Fibroblast of peridontal ligament (primary cell): ENCODE measurements around the gene RNF4.
"Not testable (repeated sequence)": the region's sequence is repeated elsewhere in the genome, so short reads cannot be mapped to it uniquely, and the experiment has no call there.

Experiments used
- DNase-seq: peaks from one replicate; pipeline ENCODE4 v3.0.0-alpha.2; 2010; ENCODE audit errors: extremely low read depth

RNF4 gene, protein sequence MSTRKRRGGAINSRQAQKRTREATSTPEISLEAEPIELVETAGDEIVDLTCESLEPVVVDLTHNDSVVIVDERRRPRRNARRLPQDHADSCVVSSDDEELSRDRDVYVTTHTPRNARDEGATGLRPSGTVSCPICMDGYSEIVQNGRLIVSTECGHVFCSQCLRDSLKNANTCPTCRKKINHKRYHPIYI

DNA sequence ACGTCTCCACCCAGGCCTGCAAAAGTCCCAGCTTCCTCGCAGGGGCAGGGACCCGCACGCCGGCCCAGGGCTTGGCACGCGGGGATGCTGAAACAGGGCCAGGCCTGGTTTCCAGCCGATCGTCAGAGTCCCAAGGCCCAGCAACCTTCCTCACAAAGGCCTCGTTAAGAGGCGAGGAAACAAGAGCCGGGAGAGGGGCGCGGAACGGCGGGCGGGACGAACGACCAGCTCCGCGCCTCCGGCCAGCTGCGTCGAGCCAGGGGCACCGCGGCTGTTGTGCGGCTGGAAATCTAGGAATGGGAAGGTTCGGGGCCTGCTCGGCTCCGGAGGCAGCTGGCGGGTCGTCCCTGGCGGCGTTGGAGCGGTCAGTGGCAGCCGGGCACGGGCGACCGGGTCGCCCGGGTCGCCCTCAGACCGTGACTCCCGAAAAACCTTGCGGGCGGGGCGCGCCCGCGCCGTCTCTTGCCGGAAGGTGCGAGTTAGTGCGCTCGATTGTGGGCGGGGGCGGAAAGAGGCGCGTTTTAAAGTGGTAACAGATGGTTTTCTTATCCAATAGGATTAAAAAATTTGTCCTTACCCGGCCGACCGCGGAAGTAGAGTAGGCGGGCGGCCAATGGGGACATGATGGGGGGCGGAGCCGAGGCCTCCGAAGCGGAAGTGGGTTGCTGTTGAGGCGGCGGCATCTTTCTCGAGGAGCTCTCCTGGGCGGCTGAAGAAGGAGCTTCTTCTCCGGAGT is at the start of gene RNF4:
Gene RNF4, plus strand, starts transcription at position 651 of the 736 bp plus-strand sequence. CDS start 21,388 bp downstream, outside the sequence.
- DNase-seq: peak; percentile 94

DNA sequence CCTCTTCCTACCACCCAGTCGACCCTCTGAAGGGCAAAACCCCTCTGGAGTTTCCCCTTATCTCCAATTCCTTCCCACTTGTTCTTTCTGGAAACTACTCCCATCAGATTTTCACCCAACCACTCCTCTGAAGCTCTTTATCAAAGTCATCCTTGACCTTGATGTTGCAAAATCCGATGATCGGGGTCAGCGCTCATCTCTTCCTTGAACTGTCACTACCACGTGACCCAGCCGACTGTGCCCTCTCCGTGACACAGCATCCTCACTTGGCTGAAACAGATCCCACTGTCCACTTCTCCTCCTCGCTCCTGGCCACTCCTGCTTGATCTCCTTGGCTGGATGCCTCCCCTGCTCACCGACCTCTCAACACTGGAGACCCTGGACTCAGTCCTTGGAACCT is 49.1 kb upstream of the RNF4 start:
- no peak for DNase-seq

DNA sequence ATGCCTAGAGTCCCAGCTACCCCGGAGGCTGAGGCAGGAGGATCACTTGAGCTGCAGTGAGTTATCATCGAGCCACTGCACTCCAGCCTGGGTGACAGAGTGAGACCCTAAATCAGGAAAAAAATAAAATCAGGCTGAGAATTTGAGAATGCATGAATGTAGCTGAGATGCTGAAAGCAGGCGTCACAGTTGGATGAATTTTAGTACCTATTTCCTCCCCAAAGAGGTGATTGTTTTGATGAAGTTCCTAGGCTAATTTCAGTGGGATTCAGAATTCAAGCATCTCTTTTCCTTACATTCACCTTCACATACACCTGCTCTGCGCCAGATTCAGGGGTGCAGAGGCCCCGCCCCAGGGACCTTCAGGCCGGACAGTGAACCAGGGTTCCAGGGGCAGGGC is 47.0 kb upstream of the RNF4 start:
- no peak for DNase-seq

DNA sequence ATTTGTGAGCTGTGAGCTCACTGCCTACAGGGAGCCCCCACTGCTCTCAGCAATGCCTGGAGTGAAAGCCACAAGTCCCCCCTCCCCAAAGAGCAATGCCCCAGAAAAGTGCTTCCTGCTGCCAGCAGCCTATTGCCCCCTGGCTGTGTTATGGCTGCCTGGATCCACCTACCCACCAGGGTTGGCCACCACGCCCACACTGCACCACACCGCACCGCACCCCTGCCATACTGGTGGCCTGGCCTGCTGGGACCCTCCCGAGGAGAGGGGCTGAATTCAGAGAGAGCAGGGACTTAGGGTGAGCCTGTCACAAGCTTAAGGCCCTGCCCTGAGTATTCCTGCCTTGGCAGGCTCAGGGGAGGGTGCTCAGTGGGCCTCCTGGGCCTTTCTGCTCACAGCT is 45.8 kb upstream of the RNF4 start:
- no peak for DNase-seq

DNA sequence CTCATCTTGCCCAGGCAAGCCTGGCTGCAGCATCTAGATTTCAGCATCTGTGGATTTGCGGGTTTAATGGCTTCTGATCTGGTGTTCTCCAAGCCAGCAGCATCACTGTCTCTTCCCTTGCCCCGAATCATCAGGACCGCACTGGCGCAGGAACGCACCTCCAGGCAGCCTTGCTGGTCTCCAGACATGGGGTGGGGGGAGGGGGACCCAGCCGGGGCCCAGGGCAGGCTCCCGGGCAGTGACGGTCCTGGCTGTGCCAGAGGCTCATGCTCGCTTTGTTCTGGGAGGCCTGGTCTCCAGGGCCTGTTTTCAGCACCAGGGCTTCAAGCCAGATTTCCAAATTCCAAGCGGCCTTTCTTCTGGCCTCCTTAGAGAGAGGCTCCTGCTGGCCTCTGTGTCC is 45.2 kb upstream of the RNF4 start:
- DNase-seq: no peak

DNA sequence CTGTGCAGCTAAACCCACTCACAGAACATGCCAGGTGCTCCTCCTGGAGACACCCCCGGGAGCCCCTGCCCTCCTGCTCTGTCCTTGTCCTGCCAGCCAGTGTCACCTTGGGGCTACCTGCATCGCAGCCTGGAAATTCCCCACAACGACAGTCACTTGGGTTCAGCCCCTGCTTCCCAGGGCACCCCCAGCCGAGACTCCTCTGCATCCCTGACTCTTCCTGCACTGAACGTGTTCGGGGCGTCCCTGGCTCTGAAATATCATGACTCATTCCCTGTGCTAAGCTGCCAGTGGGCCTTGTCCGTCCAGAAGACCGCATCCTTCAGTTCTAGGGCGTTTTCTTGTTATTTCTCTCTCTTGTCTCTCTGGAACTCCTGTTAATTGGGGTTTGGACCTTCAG is 44.3 kb upstream of the RNF4 start:
- no peak for DNase-seq

DNA sequence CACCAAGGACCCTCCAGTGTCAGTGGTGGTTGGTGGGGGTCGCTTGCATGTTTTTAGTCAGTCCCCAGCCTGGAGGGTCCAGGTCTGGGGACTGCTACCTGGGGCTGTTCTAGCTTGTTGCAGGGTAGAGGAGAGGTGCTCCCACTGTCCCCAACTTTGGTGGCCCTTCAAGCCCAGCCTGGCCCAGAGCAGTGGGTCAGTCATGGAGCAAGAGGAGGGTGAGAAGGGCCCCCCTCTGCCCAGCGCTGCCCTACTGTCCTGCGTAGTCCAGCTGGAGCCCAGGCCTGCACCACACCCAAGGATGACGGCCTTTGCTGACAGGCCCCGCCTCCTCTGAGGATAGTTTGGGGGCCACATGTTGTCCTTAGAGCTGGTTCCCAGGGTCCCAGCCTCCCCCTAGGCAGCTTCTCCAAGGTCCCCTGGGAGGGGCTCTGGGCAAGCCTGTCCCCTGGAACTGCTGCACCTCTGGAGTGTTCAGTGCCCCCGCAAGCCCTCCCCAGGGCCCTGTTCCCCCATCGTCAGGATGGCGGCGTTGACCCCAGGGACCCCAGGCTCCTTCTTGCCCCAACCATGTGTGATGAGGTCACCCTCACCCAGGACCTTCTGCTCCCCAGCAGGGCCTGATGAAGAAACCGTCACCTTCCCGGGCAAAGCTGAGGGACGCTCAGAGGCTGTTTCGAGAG is 43.4 kb upstream of the RNF4 start:
- DNase-seq: no peak

DNA sequence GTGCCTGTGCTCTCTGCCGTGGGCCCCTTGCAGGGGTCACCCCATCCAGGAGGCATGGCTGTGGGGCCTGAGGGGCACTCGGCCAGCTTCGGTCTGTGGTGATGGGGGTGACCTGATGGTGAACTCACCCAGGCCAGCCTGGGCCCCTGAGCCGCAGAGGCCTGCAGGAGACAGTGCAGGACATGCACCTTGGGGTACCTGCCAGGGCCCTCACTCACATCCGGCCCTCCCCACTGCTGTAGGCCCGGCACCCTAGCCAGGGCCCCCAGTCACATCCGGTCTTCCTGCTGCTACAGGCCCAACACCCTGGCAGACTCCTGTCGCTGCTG is 42.9 kb upstream of the RNF4 start:
- DNase-seq: no peak

DNA sequence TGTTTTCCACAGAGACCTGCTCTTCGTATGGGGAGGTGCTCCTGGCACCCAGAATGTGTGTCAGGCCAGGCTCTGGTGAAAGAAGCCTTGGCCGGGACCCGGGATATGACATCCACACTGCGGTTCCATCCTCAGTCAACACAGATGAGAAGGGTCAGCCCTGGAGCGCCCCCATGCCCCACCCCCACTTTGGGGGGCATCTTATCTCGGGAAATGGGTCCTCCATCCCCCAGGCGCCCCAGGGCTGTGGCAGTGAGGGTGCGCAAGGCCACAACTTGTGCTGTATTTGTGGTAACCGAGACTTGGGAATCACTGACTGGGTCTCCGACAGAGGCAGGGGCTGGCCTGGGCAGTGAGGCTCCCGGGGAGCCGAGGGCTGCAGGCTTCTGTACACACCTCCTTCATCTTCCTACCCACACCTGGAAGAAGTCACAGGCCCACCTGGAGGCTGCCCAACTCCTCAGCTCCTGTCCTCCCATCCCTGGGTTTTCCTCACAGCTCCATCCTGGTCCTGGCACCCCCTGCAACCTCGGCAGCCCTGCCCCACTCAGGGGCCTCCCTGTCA is 42.1 kb upstream of the RNF4 start:
- no peak for DNase-seq

DNA sequence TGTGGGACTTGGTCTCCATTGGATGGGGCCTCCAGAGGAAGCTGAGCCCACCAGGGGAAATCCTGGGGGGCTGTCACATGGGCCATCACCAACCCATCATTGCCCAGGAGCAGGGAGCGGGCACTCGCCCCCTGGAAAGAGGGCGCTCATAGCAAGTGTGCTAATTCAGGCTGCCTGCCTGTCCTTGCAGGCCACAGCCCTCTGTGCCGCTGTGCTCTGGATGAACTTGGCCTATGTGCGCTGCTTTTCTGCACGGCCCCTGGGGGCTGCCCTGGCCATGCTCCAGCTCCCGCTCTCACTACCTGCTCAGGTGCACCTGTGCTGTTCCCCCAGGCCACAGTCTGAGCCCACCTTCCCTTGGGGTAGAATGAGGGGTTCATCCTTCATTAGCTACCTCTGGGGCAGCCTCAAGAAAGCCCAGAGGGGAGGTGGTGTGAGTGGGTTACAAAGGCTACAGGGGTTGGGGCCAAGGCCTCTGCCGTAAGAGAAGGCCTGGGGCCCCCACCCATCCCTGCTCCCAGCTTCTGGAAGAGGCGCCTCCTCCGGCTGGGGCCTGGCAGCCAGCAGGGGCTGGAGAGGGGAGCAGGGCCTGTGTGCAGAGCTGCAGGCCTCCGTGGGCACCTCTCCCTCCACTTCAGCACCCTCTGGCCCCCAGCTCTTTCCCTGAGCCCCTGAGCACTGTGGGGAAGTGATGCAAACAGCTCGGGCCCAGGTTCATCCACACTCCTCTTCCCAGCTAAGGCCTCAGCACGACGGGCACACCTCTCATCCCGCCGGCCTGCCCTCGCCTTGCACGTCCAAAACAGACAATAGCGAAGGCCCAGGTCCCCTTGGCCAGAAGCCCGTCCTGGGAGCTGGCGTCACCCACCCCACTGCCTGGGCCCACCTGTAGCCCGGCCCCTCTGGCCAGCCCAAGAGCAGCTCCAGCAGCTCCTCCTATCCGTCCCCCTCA is 41.2 kb upstream of the RNF4 start:
- no peak for DNase-seq

DNA sequence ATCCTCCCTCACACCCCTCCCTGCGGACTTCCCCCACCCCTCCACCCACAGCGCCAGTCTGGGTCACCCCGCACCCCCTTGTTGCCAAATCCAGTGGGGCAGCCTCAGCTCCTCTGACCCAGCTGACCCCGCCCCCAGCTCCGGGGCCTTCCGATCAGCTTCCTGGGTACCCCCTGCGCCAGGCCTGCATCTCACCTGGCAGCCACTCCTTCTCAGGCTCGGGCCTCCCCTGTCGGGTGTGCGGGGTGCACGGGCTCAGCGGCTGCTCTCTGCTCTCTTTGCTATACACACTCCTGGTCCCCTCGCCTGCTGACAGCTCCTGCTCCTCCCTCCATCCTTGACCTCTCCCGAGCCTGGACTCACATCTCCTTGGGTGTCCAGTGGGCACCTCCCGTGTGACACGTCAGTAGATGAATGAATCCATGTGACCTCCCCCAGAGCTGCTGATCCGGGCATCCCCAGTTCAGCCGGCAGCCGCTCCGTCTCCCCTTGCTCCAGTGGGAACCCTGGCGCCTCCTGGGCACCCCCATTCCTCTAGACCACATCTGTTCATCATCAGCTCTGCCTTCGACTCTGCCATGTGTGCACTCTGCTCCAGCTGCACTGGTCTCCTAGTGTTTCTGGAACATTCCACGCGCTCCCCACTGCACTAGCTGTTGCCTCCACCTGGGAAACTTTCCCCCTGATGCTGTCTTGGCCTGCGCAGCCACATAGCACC is 40.3 kb upstream of the RNF4 start:
- no peak for DNase-seq

DNA sequence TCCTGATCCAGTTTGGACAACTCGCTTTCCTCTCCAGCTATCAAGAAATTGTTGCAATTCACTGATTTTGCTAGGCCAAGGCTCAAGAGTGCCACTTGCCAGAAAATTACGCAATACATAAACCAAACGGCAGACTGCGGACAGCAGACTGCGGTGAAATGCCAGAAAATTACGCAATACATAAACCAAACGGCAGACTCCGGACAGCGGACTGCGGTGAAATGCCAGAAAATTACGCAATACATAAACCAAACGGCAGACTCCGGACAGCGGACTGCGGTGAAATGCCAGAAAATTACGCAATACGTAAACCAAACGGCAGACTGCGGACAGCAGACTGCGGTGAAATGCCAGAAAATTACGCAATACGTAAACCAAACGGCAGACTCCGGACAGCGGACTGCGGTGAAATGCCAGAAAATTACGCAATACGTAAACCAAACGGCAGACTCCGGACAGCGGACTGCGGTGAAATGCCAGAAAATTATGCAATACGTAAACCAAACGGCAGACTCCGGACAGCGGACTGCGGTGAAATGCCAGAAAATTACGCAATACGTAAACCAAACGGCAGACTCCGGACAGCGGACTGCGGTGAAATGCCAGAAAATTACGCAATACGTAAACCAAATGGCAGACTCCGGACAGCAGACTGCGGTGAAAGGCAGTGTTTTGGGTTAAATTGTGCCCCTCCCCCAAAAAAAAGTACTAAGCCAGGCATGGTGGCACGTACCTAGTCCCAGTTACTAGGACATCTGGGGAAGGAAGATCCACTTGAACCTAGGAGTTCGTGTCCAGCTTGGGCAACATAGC is 38.8 kb upstream of the RNF4 start:
- DNase-seq: not testable (repeated sequence)

DNA sequence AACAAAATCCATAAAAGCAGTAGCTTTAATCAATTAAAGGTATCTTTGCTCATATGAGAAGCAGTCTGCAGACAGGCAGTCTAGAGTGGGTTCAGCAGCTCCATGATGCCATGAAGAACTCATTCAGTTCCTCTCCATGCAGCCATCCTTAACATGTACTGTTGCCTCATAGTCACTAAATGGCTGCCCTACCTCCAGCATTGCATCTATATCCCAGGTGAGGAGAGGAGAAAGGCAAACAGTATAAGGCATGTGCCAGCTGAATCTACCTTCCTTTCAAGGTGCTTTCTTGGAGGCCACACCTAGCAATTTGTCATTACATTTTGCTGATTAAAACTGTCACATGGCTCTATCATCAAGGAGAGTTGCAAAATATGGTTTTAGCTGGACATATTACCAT is 36.9 kb upstream of the RNF4 start:
- no peak for DNase-seq

DNA sequence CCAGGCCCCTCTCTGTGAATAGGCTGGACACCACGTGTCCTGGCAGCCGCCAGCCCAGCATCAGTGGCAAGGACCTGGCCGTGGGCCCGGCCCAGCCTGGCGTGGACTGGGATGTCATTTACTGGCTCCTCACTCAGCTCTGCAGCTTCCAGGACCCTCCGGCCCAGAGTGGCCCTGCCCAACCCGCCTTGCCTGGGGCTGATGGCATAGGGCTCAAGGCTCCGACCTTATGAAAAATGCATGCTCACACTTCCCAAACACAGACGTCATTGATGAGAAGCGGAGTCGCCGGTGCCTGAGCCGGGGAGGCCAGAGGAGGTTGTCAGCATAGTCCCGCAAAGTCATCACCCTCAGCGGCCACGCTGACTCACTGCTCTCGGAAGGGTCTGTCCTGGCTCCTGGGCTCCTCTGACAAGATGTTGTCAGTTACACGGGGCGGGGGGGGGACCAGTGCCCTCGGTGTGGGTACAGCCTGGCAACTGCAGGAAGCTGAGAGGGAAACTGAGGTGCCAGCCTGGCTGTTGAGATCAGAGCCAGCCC is 35.8 kb upstream of the RNF4 start:
- no peak for DNase-seq

DNA sequence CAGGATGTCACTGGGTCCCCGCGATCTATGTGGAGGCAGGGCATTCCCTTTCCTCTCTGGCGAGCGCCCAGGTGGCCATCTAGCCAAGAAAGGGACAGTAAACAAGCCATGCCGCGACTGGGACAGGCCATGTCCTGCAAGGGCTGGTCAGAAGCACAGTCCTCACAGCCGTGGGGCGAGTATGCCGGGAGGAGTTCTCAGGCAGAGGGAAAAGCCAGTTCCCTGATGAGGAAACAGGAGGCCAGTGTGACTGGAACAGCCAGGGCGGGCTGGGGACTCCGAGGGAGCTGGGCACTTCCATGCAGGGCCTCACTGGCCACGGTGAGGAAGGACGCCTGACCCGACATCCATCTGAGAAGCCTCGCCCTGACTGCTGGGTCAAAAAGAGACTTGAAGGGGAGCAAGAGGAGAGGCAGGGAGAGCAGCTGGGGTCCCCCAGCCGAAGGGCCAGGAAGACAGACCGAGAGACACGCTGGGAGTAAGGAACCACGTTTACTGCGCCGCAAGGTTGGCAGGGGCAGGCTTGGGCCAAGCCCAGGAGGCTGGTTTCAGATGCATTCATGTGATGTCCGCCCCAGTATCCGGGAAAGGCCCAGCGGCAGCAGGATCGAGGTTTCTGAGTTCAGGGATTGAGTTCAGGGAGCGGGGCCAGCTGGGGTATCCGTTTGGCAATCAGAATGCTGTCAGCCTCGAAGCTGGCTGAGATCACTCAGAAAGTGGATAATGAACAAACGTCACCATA is 35.1 kb upstream of the RNF4 start:
- no peak for DNase-seq

DNA sequence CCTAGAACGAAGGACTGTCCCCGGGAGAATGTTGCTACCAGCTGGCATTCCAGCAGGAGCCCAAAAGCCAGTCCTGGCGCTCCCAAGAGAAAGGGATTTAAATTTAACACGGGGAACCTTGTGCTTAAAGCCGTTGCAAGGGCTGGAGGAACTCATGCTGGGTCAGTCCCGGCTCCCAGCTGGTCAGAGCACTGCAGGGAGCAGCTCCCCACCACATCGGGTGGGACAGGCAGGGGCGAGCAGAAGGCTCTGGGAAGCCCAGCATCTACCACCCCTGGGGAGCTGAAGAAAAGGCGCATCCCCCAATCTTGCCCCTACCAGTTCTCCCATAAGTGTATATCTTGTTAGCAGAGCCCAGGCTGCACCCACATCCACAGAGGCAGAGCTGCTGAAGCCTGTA is 34.5 kb upstream of the RNF4 start:
- DNase-seq: no peak

DNA sequence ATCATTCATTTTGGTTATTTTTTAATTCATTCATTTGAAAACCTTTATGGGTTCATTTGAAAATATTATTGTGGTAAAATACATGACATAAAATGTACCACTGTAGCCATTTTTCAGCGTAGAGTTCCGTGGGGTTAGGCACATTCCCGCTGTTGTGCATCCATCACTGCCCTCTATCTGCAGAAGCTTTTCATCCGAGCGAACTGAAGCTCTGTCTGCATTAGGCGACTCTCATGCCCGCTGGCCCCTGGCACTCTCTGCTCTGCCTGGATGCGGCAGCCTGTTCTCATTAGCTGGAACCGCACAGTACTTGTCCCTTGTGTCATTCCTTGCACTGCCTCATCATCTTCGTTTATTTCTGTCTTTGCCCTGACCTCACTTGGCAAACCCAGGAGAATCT is 32.6 kb upstream of the RNF4 start:
- DNase-seq: peak; percentile 63

DNA sequence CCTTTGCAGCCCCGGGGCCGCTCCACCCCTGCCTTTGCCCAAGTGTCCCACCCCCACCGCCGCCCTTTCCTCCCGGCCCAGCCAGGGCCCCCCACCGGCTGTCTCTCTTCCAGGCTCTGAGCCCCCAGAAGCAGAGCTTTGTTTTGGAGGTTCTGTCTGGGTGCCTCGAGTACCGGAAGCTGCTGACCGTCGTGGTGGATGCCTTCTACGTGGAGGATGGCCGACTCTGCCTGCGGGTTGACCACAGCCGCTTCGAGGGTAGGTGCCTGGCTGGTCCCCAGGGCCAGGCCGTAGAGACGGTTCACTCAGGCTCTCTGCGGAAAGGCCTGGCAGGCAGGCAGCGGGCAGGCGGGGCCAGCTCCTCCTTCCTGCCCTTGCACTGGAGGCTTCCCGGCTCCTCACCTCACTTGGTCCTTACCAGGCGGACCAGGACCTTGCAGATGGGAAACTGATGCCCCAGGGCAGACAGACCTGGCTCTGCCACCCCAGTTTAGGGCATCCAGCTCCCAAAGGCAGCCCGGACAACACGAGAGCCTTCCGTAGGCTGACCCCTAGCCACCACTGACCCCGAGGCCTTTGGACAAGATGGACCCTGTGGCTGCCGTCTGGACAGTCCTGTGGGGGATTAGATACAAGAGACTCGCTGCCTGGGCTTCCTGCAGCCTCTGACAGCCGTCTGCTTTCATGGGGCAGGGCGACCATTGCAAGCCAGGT is 32.0 kb upstream of the RNF4 start:
- no peak for DNase-seq
